ENCODE results near the gene PFN1.
A peak's percentile ranks its signal among the peaks of the same experiment; 100 is the strongest.

PFN1 gene

DNA sequence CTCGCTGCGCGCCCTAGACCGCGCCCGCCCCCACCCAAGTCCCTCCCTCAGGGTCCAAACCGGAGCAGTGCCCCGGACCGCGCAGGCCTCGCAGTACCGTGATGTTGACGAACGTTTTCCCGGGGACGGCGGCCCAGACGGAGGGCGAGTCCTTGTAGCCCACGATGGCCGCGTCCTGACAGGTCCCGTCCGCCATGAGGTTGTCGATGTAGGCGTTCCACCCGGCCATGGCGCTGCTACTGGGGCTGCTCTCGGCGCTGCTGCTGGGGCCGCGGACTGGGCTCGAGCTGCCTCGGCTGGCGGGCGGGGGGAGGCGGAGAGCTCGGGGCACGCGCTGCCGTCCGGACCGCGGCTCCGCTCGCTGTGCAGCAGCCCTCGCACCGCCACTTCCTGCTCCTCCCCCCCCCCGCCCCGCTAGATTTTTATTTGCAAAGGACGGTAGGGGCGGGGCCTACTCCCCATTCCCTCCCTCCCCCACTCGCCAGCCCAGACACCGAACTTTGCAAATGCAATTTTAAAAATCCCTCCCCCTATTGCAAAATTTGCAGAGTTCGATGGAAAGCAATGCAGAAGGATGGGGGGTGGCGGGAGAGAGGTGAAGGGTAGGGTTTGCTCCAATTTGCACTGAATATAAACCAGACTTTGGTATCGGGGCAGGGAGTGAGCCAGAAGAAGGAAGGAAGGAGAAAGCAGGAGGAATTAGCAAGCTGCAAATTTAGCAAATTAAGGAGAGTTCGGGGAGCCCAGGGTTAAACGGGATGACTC, at the start of gene PFN1:
Gene PFN1, minus strand, starts transcription at position 365 of the 765 bp plus-strand sequence. Its CDS starts 136 bp downstream, at position 229.
- peak; percentile 94 for DNase-seq

DNA sequence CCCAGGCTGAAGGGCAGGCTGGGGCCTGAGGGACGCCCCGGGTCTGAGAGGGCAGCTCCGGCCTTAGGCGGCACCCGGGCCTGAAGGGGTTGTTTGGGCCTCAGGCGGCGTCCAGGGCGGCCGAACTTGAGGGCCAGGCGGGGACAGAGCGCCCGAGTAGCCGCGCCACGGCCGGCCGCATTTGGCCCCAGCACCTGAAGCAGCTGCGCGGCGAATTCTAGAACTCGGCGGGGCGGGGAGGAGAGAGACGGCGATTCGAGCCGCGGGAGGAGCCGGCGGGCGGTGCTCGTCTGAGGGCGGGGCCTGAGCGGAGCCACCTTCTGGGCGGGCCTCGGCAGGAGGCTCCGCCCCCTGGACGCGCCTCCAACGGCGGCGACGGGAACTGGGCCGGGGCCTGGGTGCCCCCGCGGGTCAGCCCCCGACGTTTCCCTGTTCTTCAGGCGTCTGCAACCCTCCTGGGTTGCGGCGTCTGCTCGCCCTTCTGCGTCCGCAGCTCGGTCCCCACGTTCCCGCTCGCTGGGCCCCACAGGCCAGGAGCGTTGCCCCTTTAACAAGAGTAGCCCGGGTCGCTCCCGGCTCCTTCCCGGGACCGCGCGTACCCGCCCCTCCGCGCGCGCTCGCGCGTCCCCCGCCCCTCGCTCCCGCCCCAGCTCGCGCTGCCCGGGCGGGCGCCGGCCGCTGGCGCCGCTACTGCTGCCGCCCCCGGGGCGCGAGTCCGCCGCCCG, 49.1 kb upstream of the PFN1 start, which contains the start of the genes INCA1 and KIF1C:
Gene INCA1, minus strand, starts transcription at position 221 of the 725 bp plus-strand sequence. CDS start 3,085 bp downstream, outside the sequence.
Gene KIF1C, plus strand, starts transcription at position 649 of the 725 bp plus-strand sequence. CDS start 2,297 bp downstream, outside the sequence.
- DNase-seq = peak; percentile 92

DNA sequence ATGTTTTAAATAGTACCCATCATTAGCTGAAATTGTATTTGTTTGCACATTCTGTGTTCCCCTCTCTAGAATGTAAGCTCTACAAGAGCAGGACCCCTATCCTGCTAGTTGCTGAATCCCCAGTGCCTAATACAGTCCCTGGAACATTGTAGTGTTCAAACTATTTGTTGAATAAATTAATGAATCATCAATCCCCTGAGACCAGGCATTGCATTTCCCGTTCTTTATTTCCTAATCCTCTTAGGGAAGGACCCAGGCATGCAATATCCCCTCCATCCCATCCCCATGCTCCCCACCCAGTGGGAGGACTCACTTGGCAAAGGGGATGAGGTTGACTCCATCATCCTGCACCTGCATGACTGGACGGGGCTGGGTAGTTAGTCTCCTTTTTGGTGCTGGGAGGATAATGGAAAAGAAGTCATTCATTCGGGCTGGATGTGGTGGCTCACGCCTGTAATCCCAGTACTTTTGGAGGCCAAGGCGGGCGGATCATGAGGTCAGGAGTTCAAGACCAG, 45.8 kb upstream of the PFN1 start:
- no peak for DNase-seq

DNA sequence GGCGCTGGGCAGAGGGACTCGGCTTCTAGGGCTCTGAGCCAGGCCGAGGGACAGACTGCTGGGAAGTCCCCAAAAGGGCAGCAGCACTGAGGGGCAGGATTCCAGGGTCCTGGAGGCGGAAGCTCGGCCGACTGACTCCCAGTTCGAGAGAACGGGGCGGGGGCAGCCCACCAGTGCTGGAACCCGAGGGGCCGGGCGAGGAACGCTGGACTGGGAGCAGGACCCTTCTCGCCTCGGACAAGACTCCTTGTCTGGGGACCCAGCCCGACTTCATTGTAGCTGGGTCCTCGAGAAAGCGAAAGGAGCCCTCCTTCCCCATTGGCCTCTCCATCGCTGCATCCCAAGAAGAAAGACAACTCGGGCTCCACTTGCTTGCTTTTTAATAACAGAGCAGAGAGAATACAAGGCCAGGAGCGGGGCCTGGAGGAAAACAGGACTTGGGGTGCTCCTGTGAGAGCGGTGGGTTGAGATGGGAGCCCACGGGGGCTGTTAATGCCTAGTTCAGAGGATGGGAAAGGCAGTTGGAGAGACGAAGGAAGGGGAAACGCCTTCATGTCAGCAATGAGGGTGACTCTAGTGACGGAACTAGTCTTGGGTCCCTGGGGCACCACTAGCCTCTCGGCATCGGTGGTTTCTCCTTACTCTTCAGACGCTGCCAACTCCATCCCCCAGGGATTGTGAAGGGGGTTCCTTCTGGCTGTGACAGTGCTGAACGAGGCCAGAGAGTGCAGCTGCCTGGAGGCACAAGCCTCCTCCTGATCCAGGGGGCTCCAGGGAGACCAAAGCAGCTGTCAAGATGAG, 39.6 kb upstream of the PFN1 start:
- no peak for DNase-seq

DNA sequence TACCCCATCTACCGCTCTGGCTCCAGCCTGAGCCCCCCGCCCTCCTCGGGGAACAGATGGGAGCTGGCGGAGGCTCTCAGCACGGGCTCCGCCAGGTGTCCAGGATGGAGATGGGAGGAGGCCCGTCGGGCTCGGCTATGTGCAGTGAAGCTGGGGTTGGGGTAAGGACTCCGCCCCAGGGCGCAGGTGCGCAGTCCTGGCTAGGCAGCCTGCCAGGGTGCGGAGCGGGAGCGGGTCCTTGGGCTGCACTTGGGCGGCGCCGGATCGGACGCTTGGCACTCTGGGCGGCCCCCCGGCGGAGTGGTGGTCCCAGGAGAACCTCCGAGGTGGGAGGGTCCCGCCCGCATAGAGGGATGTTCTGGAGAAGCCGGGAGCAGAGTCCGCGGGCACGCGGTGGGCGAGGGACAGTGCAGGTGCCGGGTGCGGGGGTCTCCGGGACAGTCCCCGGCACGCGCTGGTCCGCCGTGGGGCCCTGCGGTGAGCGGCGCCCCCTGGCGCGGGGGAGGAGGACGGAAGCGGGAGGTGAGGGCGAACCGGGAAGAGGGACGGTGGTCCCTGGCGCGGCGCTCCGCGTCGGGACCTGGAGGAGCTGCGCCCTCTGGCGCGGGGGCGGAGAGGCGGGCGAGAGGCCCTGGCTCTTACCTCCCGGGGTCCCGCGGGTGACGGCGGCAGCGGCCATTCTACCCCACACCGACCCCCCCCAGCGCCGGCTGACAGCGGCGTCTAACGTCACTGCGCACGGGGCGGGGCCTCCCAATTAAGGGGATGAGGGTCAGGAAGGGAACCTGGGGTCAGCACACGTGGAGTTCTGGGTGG, 38.8 kb upstream of the PFN1 start, which contains the start of gene CAMTA2:
Gene CAMTA2, minus strand, starts transcription at position 725 of the 816 bp plus-strand sequence. CDS start 1,453 bp downstream, outside the sequence.
- peak; percentile 88 for DNase-seq

DNA sequence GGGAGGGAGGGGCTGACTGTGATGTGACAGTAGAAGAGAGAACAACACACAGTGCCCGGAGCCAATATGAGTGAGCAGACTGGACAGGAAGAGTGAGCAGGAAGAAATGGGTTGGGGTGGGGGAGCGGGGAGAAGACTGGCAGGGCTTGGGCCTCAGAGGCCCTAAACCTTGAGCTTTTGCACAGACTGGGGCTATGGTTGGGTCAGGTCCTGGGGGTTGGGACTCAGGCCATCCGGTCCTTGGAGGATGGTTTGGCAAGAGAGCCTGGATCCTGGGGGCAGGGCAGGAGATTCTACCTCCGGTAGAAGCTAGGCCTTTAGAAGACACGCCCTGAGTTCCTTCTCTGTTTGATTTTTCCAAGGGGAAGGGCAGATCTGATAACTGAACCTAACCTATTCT, 38.1 kb upstream of the PFN1 start:
- DNase-seq = no peak

DNA sequence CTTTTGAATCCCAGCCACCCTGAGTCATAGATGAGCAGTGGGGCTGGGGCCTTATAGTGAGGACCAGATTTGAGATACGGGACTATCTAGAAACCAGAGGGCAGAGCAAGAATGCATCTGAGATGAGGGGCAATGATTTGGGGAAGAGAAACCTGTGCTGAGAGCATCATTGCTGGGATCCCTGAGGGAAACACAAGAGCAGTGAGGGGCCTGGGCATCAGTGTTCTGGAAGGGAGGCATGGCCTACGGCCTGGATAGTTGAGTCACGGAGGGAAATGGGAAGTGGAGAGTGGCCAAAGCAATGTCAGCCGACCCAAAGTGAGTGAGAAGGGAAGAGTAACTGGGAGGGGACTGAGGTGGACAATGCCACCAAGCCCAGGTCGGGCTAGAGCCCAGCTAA, 34.0 kb upstream of the PFN1 start:
- DNase-seq = no peak

DNA sequence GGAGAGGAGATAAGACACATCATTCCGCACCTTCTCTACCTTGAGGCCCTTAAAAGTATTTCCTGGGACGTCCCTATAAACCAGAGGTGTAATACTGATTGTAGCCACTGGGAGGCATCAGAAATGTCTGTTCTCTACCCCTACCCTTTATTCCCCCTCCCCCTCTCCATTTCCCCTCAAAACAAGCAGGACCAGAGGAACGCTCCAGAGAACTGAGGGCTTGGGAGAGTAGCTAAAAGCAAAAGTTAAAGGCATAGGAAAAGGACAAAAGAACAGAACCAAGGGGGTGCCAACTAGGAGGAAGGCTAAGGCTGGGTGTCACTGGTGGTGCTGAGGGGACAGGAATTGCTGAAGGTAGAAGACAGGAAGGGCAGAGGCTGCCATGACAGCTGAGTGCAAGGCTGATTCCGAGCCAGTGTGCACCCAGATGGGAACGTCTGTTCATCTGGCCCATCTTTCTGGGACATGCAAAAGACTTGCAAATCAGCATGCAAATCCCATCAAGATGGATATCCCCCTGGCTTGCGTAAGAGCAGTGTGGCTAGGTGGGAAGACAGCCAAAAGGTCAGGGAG, 32.4 kb upstream of the PFN1 start:
- peak; percentile 78 for DNase-seq

DNA sequence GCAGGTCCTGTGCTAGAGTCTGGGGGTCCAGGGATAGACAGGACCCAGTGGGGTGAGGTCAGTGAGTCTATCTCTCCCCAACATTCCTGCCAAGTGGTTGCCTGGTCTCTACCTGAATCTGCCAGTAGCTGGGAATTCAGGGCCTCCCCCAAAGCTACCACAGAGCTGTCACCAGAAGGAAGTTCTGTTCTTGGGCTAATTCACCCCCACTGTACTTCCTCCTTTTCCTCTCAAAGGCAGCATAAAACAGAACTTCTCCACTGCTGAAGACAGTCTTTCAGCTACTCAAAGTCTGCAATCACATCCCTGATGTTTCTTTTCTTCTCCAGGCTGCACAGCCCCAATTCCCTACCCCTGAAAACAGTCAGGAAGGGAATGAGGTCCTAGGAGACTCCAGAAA, 30.4 kb upstream of the PFN1 start:
- DNase-seq = no peak

DNA sequence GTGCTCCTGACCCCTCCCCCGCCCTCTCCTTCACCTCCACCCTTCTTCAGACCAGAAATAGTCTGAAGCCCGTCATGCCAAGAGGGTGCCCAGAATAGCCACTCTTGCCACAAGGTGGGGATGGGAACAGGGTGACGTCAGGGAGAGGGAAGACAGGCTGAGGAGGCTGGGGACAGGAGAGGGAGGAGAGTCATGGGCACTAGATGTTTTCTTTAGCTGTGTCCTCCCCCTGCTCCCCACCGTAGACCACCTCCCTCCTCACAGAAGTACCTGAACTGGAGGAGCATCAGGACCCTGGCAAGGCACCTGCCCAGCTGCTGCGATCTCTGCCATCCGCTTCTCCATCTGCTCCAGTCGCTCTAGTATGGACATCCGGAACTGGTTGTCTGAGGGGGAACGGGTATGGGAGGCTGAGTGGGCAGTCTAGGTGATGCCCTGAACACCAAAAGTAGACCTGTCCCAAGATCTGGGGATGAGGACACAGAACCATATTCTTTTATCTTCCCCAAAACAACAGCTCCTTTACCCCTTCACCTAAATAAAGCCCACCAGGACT, 25.9 kb upstream of the PFN1 start:
- no peak for DNase-seq

DNA sequence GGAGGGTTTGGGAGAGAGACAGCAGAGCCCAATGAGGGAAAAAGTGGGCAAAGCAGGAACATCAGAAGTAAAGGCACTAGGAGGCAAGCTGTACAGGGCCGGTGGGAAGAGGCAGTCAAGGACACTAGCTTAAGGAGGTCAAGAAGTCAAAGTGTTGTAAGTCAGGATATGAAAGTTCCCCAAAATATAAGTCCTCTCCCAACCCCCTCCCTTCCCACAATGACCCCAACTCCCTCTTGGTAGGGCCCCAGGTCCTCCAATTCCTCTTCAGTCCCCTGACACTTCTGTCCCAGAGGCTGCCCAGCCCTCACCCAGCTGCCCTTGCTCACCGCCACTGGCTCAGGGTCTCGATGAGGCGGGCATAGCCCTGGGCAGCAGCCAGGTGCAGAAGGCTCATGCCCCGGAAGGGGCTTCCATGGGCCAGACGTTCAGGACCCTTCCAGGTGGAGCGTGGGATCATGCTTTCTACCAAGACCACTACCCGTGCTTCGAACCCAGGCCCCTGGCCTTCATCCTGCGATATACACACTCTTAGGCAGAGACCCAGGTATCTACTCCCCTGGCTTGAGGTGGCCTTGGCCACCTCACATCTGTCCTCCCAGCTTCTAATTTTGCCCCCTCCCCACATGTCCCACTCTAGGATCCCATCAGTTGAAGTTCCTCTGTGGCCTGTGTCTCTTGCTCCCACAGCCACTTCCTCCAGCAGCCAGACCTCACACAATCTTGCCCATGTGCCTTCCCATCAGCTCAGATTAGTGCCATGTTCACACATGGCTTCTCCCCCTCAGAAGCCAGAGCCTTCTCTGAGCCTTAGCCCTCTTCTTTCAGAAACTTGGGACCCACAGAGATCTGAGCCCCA, 25.2 kb upstream of the PFN1 start:
- no peak for DNase-seq

DNA sequence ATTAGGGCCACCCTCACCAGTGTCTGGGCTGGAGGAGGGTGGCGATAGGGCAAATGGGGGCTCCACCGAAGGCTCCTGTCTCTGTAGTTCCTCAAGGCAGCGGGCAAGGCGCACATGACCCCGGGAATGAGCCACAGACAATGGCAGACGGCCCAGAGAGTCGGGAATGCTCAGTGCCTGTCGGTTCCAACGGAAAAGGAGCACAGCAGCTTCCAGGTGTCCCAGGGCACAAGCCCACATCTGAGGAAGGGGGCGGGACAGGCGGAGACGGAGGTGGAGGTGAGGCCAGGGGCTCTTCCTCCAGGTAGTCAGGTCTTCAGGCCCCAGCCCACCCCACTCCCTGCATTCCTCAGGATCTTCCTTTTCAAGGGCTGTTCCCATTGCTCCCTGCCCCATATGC, 24.4 kb upstream of the PFN1 start:
- no peak for DNase-seq

DNA sequence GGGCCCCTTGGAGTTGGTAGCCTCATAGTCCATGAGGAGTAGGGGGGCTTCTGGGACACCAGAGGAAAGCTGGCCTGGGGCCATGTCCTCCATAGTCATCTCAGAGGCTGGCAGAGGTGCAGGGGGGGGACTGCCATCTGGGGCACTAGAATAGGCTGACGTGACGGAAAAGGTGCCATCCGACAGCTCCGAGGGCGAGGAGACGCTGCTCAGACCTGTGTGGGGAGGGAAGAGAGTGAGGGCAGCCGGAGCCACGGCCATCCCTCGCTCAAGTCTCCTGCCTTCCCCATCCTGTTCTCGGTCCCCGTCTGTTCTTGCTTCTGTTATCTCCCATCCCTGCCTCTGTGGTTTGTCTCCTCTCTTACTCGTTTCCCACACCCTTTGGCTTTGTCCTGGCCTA, 24.0 kb upstream of the PFN1 start:
- no peak for DNase-seq

DNA sequence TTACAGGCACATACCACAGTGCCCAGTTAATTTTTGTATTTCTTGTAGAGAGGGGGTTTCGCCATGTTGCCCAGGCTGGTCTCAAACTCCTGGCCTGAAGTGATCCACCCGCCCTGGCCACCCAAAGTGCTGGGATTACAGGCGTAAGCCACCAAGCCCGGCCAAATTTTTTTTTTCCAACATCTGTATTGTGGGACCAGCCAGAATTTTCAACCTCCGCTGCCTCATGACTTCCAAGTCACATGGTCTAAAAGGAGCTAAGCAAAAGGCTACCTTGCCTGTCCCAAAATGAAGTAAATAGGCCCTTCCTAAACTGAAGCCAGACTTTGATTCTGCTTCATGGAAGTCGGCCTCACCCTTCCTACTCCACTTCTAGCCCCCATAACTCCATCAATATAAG, 23.5 kb upstream of the PFN1 start:
- no peak for DNase-seq

DNA sequence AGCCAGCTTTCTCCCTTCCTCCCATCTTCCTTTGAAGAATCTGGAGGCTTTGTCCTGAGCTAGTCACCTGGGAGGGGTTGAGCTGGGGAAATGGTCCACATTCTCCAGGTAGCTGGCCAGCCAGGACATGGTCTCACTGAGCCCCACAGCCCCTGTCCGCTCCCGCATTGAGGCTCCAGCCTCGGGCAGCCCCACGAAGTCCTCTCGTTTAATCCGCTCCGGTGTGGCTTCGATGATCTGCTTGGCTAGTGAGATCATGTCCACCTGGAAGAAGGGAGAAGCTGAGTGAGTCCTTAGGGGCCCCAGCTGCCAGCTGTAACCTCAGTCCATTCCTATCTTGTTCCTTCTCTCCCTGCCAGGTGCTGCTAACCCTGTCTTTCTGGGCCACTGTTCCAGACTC, 21.9 kb upstream of the PFN1 start:
- no peak for DNase-seq

DNA sequence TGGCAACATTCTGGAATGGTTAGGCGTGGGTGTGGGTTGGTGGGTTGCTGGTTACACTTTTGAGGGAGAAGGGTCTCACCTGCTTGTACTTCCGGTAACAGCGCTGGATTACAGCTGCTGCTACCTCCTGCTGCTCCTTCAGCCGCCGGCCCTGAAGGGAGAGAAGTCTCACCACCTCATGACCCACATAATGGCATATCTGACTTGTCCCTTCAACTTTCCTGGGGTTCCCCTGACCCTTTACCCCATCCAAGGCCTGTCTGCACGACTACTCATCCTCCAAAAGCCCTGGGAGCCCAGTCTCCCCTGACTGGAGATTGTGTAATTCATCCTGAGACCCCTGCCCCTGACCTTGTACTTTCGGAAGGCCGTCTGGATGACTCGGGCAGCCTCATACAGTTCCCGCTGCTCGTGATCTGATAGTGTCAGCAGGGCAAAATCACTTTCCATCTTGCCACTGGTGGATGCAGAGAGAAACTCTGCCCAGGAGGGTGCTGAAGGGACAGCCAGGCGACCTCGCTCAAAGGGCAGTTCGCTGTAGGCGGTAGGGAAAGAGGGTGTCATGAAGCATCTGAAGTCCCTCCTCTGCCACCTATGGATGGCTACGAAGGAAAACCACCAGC, 21.3 kb upstream of the PFN1 start:
- no peak for DNase-seq

DNA sequence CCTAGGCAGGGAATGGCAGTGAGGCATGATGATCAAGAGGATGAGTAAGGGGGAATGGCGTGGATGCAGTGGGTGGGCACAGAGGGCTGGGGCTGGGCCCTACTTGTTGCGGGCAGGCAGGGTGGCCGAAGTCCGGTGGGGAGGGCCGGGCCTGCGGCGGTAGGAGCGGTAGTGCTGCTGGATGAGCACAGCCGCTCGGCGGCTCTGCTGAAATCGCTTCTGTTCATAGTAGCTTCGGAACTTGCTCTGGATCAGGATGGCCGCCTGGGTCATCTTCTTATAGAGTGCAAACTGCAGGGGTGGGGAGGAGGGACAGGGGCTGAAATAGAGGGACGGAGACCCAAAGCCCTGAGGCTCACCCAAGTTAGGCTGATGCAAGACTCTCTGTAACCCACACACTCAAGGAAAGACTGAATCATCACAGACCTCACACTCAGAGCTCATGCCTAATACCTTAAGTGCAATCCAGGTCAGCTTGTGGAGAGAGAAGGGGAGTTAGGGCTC, 20.8 kb upstream of the PFN1 start:
- DNase-seq = no peak

DNA sequence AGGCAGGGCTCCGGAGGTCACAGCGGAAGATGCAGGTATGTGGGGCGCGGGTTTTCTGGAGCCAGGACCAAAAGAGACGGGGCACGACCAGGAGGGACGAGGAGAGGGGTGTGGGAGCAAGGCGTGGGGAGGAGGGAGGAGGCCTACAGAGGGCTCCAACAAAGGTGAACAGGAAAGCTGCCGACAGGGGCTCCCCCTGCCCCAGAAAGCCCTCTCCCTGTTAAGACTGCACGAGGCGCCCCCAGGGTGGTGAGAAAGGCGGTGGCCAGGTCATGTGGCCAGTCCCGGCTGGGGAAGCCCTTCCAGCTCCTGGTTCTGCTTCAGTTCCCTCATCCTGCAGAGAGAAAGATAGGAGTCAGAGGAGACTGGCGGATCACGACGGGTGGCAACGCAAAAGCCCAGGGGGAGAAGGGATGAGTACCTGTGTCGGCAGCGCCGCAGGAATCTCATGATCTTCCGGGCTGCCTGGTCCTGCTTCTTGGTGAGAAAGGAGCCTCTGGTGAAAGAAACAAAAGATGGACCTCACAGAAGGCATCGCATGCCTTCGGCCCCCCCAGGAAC, 20.2 kb upstream of the PFN1 start:
- DNase-seq = no peak
